Activated CD8-positive, alpha-beta memory T cell treated with anti-CD3 and anti-CD28 coated beads, Interleukin-2, amount 50 U/mL, for 48 hours (primary cell): ENCODE measurements around the gene RFTN2.

Source experiments
- DNase-seq: peaks from one replicate; pipeline ENCODE4 v3.0.0-alpha.2; 2020

RFTN2 gene

GRCh38 chr2:197539734-197540133 is 135.7 kb downstream of the RFTN2 start:
- no peak for DNase-seq

- no peak for DNase-seq
Measured at GRCh38 chr2:197538412-197538811, 137.0 kb downstream of the RFTN2 start.
